ACC112 (cell line): Measurements from ENCODE around the gene LAMA2.

Source experiments
- H2AFZ ChIP-seq: fragments of 200-600 bp; sonication (generic); one replicate; pipeline ENCODE4 v1.6.0; 2017; ENCODE audit warnings: antibody characterized with exemption, low read length; ENCODE audit not compliant: unreplicated experiment
- H3K27ac ChIP-seq: fragments of 200-600 bp; sonication (generic); 2 replicates; pipeline ENCODE4 v1.5.1; 2014; ENCODE audit warnings: low read depth, mild to moderate bottlenecking, antibody characterized with exemption, low read length, moderate library complexity
- H3K27me3 ChIP-seq: fragments of 200-600 bp; sonication (generic); 2 replicates; pipeline ENCODE4 v1.6.1; 2014; ENCODE audit warnings: mild to moderate bottlenecking, antibody characterized with exemption, low read length, moderate library complexity, mixed read lengths; ENCODE audit not compliant: insufficient read depth
- H3K36me3 ChIP-seq: fragments of 200-600 bp; sonication (generic); 2 replicates; pipeline ENCODE4 v1.6.1; 2016; ENCODE audit warnings: mild to moderate bottlenecking, antibody characterized with exemption, low read length, moderate library complexity, mixed read lengths; ENCODE audit not compliant: insufficient read depth
- H3K4me1 ChIP-seq: fragments of 200-600 bp; sonication (generic); one replicate; pipeline ENCODE4 v1.6.1; 2016; ENCODE audit warnings: low read length, mixed read lengths; ENCODE audit not compliant: insufficient read depth, unreplicated experiment, control insufficient read depth
- H3K4me3 ChIP-seq: fragments of 200-600 bp; sonication (generic); 2 replicates; pipeline ENCODE4 v1.5.1; 2014; ENCODE audit warnings: mild to moderate bottlenecking, low read depth, low read length
- H3K79me2 ChIP-seq: fragments of 200-600 bp; sonication (generic); one replicate; pipeline ENCODE4 v1.6.0; 2016; ENCODE audit warnings: low read length; ENCODE audit not compliant: control insufficient read depth, unreplicated experiment, insufficient read depth

LAMA2 gene

DNA sequence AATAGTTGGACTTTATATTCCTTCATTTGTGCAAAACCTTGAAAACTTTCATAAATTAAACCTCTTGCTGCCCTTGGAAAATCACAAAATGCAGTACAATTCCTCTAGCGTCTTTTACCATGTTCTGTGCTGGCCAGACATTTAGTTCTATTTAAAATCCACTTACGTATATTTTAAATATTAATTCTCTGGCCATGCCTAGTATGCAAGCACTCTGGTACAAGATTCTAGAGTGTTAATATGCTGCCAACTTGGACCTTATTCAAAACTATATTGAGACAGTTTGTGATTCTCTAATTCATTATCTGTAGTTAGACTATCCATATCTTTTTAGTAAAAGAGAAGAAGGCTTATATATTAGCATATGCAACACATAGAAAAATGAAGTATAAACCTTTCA lies 498.9 kb downstream of the LAMA2 start:
- H3K27me3 ChIP-seq = no peaks in the 10 kb centered on the region
- no peaks in the 10 kb centered on the region for H3K4me1 ChIP-seq
- no peak overlapping the region for H3K4me3 ChIP-seq
- no peak overlapping the region for H2AFZ ChIP-seq
- H3K36me3 ChIP-seq = no peaks in the 10 kb centered on the region
- no peaks in the 10 kb centered on the region for H3K79me2 ChIP-seq
- H3K27ac ChIP-seq = no peak overlapping the region

DNA sequence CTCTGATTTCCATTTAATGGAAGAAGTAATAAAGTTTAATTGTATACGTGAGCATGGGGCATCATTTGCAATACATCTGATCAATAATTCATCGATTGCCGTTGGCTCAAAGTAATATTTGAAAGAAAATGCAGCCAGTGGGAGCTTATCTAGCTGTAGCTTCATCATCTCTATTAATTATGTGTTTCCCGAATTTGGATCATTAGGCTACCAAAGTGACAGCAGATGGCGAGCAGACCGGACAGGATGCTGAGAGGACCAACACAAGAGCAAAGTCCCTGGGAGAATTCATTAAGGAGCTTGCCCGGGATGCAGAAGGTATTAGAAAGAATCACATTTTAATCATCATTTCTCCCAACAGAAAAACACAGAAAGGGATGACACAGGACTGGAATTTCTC lies 500.0 kb downstream of the LAMA2 start:
- no peak overlapping the region for H3K4me3 ChIP-seq
- no peaks in the 10 kb centered on the region for H3K4me1 ChIP-seq
- H3K36me3 ChIP-seq = no peaks in the 10 kb centered on the region
- no peak overlapping the region for H2AFZ ChIP-seq
- no peak overlapping the region for H3K27ac ChIP-seq
- H3K27me3 ChIP-seq = no peaks in the 10 kb centered on the region
- no peaks in the 10 kb centered on the region for H3K79me2 ChIP-seq

DNA sequence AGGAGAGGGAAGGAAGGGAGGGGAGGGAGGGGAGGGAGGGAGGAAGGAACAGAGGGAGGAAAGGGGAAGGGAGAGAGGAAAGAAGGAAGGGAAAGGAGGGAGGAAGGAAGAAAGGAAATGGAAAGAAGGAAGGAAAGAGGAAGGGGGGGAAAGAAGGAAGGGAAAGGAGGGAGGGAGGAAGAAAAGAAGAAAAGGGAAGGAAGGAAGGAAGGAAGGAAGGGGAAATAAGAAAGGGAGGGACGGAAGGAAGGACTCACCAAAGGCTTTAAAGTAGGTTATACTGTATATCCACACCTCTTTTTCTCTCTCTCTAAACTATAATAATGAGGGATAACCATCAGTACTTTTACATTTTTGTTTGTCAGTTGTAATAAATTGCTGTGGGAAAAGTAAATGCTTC lies 502.2 kb downstream of the LAMA2 start:
- H3K27me3 ChIP-seq = no peaks in the 10 kb centered on the region
- no peaks in the 10 kb centered on the region for H3K79me2 ChIP-seq
- H3K27ac ChIP-seq = no peak overlapping the region
- no peaks in the 10 kb centered on the region for H3K4me1 ChIP-seq
- no peaks in the 10 kb centered on the region for H3K36me3 ChIP-seq
- H2AFZ ChIP-seq = no peak overlapping the region
- H3K4me3 ChIP-seq = no peak overlapping the region

DNA sequence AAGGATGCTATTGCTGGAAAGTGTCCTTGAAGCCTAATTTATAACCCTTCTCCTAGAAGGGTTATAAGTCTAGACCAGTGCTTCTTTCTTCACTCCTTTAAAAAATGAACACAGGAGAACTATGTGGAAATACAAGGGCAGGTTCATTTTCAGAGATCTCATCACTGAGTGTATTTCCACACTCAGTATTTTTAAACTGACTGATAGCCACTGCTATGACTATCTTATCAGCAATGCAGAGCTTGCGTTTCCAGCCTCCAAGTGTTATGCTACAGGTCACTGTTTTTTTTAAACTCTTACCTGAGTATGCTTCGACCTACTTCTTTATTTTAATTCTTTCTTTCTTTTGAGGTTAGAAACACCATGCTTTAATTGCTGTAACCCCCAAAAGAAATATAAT lies 508.0 kb downstream of the LAMA2 start:
- Histone ChIP-seq H2AFZ (no peak overlapping the region), H3K27me3 (no peaks in the 10 kb centered on the region), H3K79me2 (no peaks in the 10 kb centered on the region), H3K4me1 (no peaks in the 10 kb centered on the region), H3K27ac (no peak overlapping the region), H3K36me3 (no peaks in the 10 kb centered on the region), H3K4me3 (no peak overlapping the region)

DNA sequence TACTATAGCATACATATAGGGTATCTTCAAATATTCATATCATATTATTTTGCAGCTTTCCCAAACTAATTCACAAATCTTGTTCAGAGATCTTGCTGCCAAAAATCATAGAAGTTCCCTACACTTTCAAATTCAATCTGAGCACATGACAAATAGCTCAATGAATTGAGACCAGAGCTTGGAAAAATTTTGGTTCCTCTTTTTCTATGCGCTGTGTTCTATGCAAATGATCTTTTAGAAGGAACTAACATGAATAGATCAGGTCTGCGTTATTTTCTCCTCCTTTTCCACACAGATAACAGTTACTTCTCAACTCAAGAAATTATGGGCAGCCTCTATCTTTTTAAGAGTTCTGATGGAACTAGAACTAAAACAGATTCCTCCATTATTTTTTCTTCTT lies 510.7 kb downstream of the LAMA2 start:
- H3K27me3 ChIP-seq = no peaks in the 10 kb centered on the region
- no peaks in the 10 kb centered on the region for H3K36me3 ChIP-seq
- no peaks in the 10 kb centered on the region for H3K4me1 ChIP-seq
- H3K79me2 ChIP-seq = no peaks in the 10 kb centered on the region
- no peak overlapping the region for H3K27ac ChIP-seq
- no peak overlapping the region for H2AFZ ChIP-seq
- H3K4me3 ChIP-seq = no peak overlapping the region

DNA sequence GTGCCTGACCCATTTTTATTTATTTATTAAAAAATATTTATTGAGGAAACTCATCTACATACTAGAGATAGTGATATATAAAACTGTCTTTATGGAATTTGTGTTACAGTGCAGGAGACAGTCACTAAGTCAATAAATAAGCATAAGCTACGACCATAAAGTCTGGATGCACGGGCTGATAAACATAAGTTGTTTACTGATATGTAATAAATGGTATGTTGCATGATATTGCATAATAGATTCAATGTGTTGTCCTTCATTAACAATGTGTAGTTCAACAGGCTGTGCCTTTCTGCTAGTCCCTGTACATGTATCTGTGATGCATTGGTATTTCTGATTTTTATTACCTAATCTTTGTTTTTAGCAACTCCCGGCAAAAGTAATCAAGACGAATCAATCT lies 515.8 kb downstream of the LAMA2 start:
- peaks cover 8% of the 10 kb centered on the region for H3K4me1 ChIP-seq
- no peak overlapping the region for H3K4me3 ChIP-seq
- H2AFZ ChIP-seq = no peak overlapping the region
- no peaks in the 10 kb centered on the region for H3K79me2 ChIP-seq
- no peaks in the 10 kb centered on the region for H3K27me3 ChIP-seq
- no peaks in the 10 kb centered on the region; the same call in 1 of the 2 replicates for H3K36me3 ChIP-seq
- H3K27ac ChIP-seq = no peak overlapping the region

DNA sequence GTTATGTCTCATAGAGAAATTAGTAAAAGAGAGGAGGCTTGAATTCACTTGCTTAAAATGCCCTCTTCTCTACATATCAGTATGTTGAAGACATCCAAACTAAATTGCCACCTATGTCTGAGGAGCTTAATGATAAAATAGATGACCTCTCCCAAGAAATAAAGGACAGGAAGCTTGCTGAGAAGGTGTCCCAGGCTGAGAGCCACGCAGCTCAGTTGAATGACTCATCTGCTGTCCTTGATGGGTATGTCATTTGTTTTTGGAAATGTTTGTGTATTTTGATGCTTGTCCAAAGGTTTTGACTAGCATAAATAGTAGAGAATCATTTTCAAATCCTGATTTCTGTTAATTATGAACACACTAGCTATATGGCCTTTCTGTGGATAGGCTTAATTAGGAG lies 519.3 kb downstream of the LAMA2 start:
- H3K27me3 ChIP-seq = no peaks in the 10 kb centered on the region
- no peak overlapping the region for H2AFZ ChIP-seq

DNA sequence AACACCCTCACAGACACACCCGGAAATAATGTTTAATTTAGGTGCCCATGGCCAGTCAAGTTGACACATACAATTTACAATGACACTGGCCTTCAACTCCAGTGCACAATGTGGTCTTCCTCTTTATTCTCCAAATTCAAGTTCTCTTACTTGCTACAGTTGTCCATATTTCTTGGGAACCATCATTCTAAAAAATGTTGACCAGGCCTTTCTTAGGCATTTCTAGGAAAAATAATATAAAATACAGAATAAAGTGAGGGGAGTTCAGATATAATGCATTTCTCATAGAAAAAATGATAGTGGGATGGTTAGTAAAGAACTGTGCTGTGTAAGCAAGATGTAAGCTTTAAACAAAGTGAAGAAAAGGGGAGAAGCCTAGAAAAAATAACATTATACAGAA lies 528.2 kb downstream of the LAMA2 start:
- H3K79me2 ChIP-seq = no peaks in the 10 kb centered on the region
- no peak overlapping the region for H2AFZ ChIP-seq
- H3K4me1 ChIP-seq = no peaks in the 10 kb centered on the region
- no peaks in the 10 kb centered on the region for H3K36me3 ChIP-seq
- H3K27me3 ChIP-seq = no peaks in the 10 kb centered on the region
- H3K27ac ChIP-seq = no peak overlapping the region
- no peak overlapping the region for H3K4me3 ChIP-seq

More for the DNA sequence above, 519.3 kb downstream of the LAMA2 start:
- Histone ChIP-seq H3K4me3 (no peak overlapping the region), H3K4me1 (peaks cover 8% of the 10 kb centered on the region), H3K36me3 (peaks cover 3% of the 10 kb centered on the region; the same call in 1 of the 2 replicates), H3K27ac (no peak overlapping the region), H3K79me2 (no peaks in the 10 kb centered on the region)

DNA sequence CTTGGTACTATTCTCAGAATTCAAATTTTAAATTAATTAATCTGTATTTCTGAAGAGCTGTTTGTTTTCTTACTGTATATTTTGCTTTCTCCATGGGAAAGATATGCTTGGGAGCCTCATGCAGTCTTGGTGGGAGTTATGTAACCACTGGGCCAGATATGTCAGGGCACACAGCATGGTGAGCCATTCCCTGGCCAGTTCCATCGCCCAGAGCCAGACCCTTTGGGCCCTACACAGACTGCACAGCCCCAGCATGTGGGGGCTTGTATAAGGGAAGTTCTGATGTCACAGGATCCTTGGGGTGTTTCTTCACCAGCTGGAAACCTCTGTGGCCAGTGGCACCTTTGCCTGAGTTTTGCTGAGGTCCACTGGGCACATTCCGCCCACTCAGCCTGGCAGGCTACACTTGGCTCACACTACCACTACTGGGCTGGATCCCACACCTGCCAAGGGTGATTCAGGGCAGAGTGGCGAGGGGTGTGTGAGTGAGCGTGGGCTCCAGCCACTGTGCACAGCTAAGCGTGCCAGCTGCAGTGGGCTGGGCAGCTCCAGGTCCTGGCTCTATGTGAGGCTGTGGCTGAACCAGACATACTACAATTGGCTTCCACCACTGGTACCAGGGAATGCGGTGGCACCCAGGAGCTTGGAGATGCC lies 533.5 kb downstream of the LAMA2 start:
- Histone ChIP-seq H2AFZ (no peak overlapping the region), H3K4me3 (no peak overlapping the region), H3K79me2 (no peaks in the 10 kb centered on the region), H3K4me1 (no peaks in the 10 kb centered on the region), H3K27me3 (no peaks in the 10 kb centered on the region), H3K36me3 (no peaks in the 10 kb centered on the region), H3K27ac (no peak overlapping the region)

DNA sequence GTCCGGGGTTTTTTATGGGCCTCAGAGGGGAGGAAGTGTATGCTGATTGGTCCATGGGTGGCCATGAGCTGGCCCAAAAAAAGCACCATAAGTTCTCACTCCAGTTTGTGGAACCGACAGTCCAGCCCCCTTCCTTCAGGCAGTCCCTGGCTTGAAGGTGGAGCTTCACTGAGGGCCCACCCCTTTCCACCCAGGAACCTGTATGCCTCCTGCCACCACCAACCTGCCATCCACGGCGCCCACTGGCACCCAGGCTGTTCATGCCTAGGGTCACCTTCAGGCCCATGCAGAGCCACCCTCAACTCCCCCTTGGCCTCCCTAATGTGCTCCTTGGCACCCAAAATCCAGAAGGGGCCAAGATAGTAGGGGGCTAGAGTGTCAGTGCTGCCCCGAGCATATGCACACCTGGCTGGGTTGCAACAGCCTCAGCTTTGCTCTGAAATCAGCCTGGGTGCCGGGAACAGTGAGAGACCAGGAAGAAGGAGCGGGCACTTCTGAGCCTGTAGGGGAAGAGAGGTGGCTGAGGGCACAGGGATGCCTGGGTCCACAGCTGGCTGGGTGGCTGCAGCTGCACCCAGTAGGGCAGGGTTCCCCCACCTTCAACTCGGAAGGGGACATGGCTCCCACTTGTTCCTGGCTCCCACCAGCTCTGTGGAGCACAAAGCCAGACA lies 534.6 kb downstream of the LAMA2 start:
- Histone ChIP-seq H3K27ac (no peak overlapping the region), H3K36me3 (no peaks in the 10 kb centered on the region), H3K79me2 (no peaks in the 10 kb centered on the region), H2AFZ (no peak overlapping the region), H3K27me3 (no peaks in the 10 kb centered on the region), H3K4me3 (no peak overlapping the region), H3K4me1 (no peaks in the 10 kb centered on the region)

DNA sequence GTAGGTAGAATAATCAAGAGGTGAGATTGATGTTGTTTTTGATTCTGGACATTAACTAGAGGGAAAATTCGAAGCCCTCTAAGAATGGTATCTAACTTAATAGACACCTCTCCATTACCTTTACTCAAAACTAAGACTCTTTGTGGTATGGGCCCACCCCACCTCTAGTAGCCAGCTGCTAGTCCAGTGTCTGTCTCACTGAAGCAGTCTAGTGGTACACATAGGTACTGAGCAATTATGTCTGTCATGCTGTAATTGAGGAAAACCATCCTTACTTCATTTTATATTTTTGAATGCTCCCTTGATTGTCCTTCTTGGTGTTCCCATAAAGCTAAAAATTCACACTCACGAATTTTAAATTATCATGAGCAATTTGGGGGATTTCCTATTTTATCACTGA lies 536.4 kb downstream of the LAMA2 start:
- Histone ChIP-seq H3K4me3 (no peak overlapping the region), H2AFZ (no peak overlapping the region), H3K27me3 (no peaks in the 10 kb centered on the region), H3K27ac (no peak overlapping the region), H3K36me3 (no peaks in the 10 kb centered on the region; the same call in 1 of the 2 replicates), H3K79me2 (no peaks in the 10 kb centered on the region), H3K4me1 (no peaks in the 10 kb centered on the region)
